Suprapubic skin (tissue), 4 donors: ENCODE results near the gene CXCL1. TPM values are rescaled to one million over a fixed set of nuclear protein-coding genes. Genes with fewer than 3 reads are reported as not detected.

Experiments used
- DNase-seq, 2 donors: peaks; one replicate each; pipeline ENCODE4 v3.0.0-alpha.2; 2019; ENCODE audit warnings: low spot score in 2 of 2
- H3K27ac ChIP-seq: fragments of 200-600 bp; sonication (generic); one replicate; pipeline ENCODE4 v1.5.1; 2019
- H3K27me3 ChIP-seq: fragments of 200-600 bp; sonication (generic); one replicate; pipeline ENCODE4 v1.5.1; 2019
- H3K36me3 ChIP-seq: fragments of 200-600 bp; sonication (generic); one replicate; pipeline ENCODE4 v1.5.1; 2019
- H3K4me1 ChIP-seq: fragments of 200-600 bp; sonication (generic); one replicate; pipeline ENCODE4 v1.5.1; 2019
- H3K4me3 ChIP-seq: fragments of 200-600 bp; sonication (generic); one replicate; pipeline ENCODE4 v1.5.1; 2019; ENCODE audit warnings: mild to moderate bottlenecking
- H3K9me3 ChIP-seq: fragments of 200-600 bp; sonication (generic); one replicate; pipeline ENCODE4 v1.5.1; 2019
- EP300 ChIP-seq: sonication (generic); formaldehyde crosslinking; IDR thresholded peaks from one replicate; pipeline ENCODE4 v1.6.1; 2017; ENCODE audit warnings: antibody characterized with exemption
- POLR2A ChIP-seq, 2 donors: fragments of 450-650 bp; IDR thresholded peaks; one replicate each; pipeline ENCODE4 v1.6.1; 2017; ENCODE audit warnings: antibody characterized with exemption in 2 of 2, mild to moderate bottlenecking in 2 of 2, moderate library complexity in 2 of 2
- POLR2AphosphoS5 ChIP-seq, 3 donors: sonication (generic); formaldehyde crosslinking; IDR thresholded peaks; one replicate each; pipeline ENCODE4 v1.6.1; 2017; ENCODE audit warnings: antibody characterized with exemption in 3 of 3
- WGBS: methylation state at CpG from one replicate; pipeline ENCODE4 v1.1.5; 2018; 5-methylcytosine and 5-hydroxymethylcytosine counted together
- total RNA-seq, 4 donors: library from RNA; depleted of rRNA; stranded (reverse); fragments of >200 nt; gene quantifications; one replicate each; pipeline ENCODE4 v1.1.0, GENCODE V29; 2016
- TF ChIP-seq, protein P1 (sequence below), 2 donors: fragments of 200-600 bp in 1 of 2; fragments of 450-650 bp in 1 of 2; sonication (generic) in 1 of 2; IDR thresholded peaks; one replicate each; pipeline ENCODE4 v1.5.1; 2016 to 2019; ENCODE audit warnings: antibody characterized with exemption in 2 of 2, mild to moderate bottlenecking in 1 of 2, moderate library complexity in 1 of 2

CXCL1 gene
- total RNA-seq, 4 donors from 2014 or later = 0.59 to 1.7 TPM; not detected in 2

DNA sequence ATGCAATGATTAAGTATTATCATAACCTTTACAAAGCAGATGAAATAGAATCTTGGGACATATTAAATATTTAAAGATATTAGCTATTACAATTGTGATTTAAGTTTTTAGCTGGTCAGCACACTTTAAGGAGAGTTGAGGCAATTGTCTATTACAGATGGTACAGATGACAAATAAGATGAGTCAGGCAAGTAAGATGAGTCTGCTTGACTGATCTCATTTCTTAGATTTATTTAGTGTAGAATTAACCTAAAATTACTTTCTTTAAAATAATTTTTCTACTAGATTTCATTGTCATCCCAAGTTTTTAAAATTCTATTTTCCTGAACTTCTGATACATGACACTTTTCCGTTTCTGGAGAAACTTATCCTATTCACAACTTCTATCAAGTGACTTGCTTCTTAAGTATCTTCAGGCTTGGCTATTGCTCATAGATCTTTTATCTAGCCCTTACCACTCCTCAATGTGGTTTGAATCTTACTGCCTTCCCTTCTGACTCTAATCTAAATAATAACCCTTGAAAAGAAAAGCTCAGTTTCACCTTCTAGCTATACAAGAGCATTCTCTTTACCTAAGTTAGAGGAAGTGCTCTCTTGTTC is 32.9 kb downstream of the CXCL1 start:
- no peak for DNase-seq
- 73% methylated on average over 1 of the region's 1 CpG for WGBS

DNA sequence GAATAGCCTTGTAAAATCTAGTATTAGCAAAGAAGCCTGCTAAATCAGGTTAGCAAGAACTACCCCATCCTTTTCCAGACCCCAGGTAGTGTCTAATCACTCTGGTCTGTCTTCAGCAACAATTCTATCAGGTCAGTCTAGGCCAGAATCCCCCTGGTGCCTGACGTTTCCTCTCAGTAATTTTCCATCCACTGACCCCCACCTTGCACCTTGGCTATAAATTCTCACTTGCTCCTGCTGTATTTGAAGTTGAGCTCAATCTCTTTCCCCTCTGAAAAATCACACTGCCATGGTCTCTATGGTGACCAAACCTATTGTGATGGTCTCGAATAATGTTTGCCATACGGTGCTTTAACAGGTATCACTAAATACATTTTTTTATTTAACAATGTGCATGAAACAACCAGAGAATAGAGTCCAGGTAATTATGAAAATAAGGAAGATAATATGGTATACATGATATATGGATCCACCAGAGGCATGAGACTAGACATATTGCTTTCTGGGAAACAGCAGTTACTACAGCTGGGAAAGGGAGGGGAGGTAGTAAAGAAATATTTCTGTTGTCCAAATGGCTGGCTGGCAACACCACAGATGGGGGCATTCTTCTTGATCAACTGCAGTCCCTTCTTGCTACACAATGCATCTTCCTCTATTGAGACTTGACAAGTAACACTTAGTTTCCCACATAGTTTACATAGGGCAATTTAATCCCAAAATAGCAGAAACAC is 33.8 kb downstream of the CXCL1 start:
- 80% methylated on average over 3 of the region's 3 CpGs for WGBS
- Histone ChIP-seq H3K9me3 (no peaks in the 10 kb centered on the region), H3K27ac (no peak overlapping the region), H3K4me3 (no peak overlapping the region), H3K36me3 (no peaks in the 10 kb centered on the region), H3K4me1 (no peaks in the 10 kb centered on the region), H3K27me3 (no peaks in the 10 kb centered on the region)
- TF ChIP-seq POLR2A (IDR thresholded peaks at IDR 0.05) = no peak
- DNase-seq = no peak

More for the DNA sequence above, 32.9 kb downstream of the CXCL1 start:
- no peaks in the 10 kb centered on the region for H3K9me3 ChIP-seq
- no peak overlapping the region for H3K27ac ChIP-seq
- H3K4me1 ChIP-seq = no peaks in the 10 kb centered on the region
- no peaks in the 10 kb centered on the region for H3K27me3 ChIP-seq
- no peak overlapping the region for H3K4me3 ChIP-seq
- TF ChIP-seq EP300 (no peak), POLR2AphosphoS5 (IDR thresholded peaks at IDR 0.05) (no peak), POLR2A (IDR thresholded peaks at IDR 0.05) (no peak)
- TF ChIP-seq, protein P1, sequence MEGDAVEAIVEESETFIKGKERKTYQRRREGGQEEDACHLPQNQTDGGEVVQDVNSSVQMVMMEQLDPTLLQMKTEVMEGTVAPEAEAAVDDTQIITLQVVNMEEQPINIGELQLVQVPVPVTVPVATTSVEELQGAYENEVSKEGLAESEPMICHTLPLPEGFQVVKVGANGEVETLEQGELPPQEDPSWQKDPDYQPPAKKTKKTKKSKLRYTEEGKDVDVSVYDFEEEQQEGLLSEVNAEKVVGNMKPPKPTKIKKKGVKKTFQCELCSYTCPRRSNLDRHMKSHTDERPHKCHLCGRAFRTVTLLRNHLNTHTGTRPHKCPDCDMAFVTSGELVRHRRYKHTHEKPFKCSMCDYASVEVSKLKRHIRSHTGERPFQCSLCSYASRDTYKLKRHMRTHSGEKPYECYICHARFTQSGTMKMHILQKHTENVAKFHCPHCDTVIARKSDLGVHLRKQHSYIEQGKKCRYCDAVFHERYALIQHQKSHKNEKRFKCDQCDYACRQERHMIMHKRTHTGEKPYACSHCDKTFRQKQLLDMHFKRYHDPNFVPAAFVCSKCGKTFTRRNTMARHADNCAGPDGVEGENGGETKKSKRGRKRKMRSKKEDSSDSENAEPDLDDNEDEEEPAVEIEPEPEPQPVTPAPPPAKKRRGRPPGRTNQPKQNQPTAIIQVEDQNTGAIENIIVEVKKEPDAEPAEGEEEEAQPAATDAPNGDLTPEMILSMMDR (IDR thresholded peaks at IDR 0.05) = no peak
- H3K36me3 ChIP-seq = no peaks in the 10 kb centered on the region

DNA sequence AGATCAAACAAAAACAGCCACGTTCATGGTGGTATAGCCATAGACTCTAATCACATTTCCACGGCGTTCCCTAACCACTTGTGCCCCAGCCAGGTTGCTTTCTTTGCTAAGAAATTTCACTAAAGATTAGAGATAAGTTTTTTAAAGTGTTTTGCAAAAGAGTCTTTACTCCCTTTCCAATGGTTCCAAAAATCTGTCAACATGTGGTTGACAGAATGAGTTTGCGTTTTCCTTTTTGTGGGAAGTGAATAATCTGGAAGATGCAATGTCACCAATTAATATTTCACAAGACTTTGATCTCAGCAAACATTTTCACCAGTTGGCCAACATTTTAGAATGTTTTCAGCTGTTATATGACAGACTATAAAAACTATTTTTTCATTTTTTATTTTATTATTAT is 35.3 kb downstream of the CXCL1 start:
- Histone ChIP-seq H3K4me3 (no peak overlapping the region), H3K9me3 (no peaks in the 10 kb centered on the region), H3K27ac (no peak overlapping the region), H3K27me3 (no peaks in the 10 kb centered on the region), H3K4me1 (no peaks in the 10 kb centered on the region), H3K36me3 (no peaks in the 10 kb centered on the region)
- WGBS = 24% methylated on average over 4 of the region's 4 CpGs
- TF ChIP-seq POLR2A (IDR thresholded peaks at IDR 0.05) (no peak), EP300 (no peak), POLR2AphosphoS5 (IDR thresholded peaks at IDR 0.05) (no peak)
- TF ChIP-seq, protein P1 (IDR thresholded peaks at IDR 0.05) = no peak
- DNase-seq = no peak

DNA sequence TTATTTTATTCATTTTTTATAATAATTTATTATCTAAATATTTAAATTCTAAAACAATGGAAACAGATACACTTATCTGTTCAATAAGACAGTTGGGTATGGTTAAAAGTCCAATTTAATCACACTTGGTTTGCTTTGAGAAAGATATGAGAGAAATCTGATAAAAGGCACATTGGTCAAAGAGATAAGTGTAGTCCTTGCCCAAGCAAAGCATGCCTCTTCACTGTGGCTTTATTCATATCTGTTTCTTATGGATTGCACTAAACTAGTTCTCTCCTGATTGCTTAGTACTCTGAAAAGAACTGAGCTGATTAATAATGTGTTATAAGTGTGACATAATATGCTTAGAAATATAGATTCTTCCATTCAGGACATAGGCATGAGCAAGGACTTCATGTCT is 39.8 kb downstream of the CXCL1 start:
- no peak for TF ChIP-seq POLR2AphosphoS5 (IDR thresholded peaks at IDR 0.05)
- TF ChIP-seq POLR2A (IDR thresholded peaks at IDR 0.05) = no peak
- no peak for TF ChIP-seq EP300
- TF ChIP-seq, protein P1 (IDR thresholded peaks at IDR 0.05) = no peak
- Histone ChIP-seq H3K27ac (no peak overlapping the region), H3K4me1 (no peaks in the 10 kb centered on the region), H3K9me3 (no peaks in the 10 kb centered on the region), H3K36me3 (no peaks in the 10 kb centered on the region), H3K27me3 (no peaks in the 10 kb centered on the region), H3K4me3 (no peak overlapping the region)
- no peak for DNase-seq

DNA sequence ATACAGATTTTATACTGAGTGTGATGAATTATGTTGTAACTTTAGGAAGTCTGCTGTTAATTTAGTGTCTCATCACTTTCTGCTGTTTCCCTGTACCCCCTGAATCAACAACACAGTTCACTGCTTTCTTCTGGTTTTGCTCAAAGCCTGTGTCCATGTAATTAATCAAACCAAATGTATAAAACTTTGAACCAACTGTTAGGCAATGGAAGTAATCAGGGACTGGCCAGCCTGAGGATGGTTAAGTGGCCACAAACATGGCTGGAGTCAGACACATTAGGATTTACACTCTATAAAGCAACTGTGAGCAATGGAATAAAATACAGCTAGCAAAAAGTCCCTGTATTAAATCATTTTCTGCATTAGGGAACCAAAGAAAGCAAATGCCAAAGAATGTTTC is 42.6 kb downstream of the CXCL1 start:
- no peak overlapping the region for H3K27ac ChIP-seq
- no peaks in the 10 kb centered on the region for H3K9me3 ChIP-seq
- TF ChIP-seq, protein P1 (IDR thresholded peaks at IDR 0.05) = no peak
- TF ChIP-seq EP300 = no peak
- TF ChIP-seq POLR2AphosphoS5 (IDR thresholded peaks at IDR 0.05) = no peak
- no peak for TF ChIP-seq POLR2A (IDR thresholded peaks at IDR 0.05)
- no peak for DNase-seq
- no peaks in the 10 kb centered on the region for H3K4me1 ChIP-seq
- H3K27me3 ChIP-seq = no peaks in the 10 kb centered on the region
- no peaks in the 10 kb centered on the region for H3K36me3 ChIP-seq
- no peak overlapping the region for H3K4me3 ChIP-seq
